ENCODE measurements around the gene CRYM.
"Not testable (repeated sequence)": the region's sequence is repeated elsewhere in the genome, so short reads cannot be mapped to it uniquely, and the experiment has no call there.

Gene CRYM

DNA sequence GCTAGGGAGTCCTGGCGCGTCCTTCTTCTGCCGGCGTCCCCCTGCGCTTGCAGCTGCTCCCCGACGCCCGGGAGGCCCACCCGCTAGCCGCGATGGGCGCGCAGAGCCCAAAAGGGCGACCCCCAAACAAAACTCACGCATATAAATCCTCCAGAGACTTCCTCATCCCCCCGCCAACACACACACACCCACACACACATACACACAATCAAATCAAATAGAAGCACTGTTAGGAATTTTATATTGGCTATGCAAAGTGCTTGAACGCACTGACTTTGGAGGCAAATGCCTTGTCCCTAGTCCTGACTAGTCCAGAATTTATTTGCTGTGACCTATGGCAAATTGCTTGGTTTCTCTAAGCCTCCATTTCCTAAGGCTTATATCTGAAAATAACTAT, 23.8 kb upstream of the CRYM start:
- Histone ChIP-seq H3K27ac (ENCODE audit: low read length) (no peak overlapping the region), H3K27me3 (ENCODE audit: insufficient read depth, low read length) (peaks cover 54% of the 10 kb centered on the region)

DNA sequence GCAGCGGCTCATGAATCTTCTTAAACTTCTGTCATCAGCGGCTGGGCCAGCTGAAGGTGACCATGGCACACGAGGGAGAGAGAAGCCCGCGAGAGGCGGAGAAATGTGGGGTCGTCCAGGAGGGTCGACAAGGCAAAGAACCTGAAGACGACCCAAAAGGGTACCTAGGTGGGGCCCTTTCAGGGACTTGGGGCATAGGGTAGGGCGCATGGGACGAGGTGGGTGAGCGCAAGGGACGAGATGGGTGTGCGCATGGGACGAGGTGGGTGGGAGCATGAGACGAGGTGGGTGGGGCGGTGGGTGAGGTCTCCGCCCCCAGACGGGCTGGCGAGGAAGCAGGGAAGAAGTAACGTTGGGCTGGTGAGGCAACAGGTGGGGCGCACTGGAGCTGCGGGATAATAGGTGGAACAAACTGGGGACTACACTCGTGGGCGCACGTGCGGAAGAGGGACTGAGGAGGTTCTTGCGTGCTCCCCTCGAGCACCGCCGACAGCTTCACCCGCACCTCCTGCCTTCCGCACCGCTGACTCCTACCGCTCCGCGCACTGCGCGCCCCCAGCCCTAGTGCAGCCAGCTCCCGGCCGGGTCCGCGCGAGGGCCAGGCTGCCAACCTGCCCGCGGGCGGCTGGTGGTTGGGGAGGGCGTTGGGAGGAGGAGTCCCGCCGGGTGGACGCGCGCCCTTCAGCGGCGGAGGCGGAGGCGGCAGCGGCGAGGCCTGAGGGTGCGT, 23.2 kb upstream of the CRYM start:
- Histone ChIP-seq H3K9me3 (ENCODE audit: insufficient read depth, low read depth, low read length) (no peaks in the 10 kb centered on the region), H3K9ac (ENCODE audit: low read depth, low read length) (no peak overlapping the region), H3K36me3 (ENCODE audit: insufficient read depth, low read depth, low read length) (no peaks in the 10 kb centered on the region), H3K27ac (ENCODE audit: low read length) (no peak overlapping the region), H3K27me3 (ENCODE audit: insufficient read depth, low read length) (peaks cover 54% of the 10 kb centered on the region), H3K4me3 (ENCODE audit: low read length) (peak overlapping the region; percentile 79), H3K4me1 (ENCODE audit: insufficient read depth, low read length) (peaks cover 12% of the 10 kb centered on the region)

More for the DNA sequence above, 23.8 kb upstream of the CRYM start:
- H3K4me3 ChIP-seq (ENCODE audit: low read length), result peak overlapping the region; percentile 79
- H3K36me3 ChIP-seq (ENCODE audit: insufficient read depth, low read depth, low read length), result no peaks in the 10 kb centered on the region
- peaks cover 12% of the 10 kb centered on the region for H3K4me1 ChIP-seq (ENCODE audit: insufficient read depth, low read length)
- no peaks in the 10 kb centered on the region for H3K9me3 ChIP-seq (ENCODE audit: insufficient read depth, low read depth, low read length)
- no peak overlapping the region for H3K9ac ChIP-seq (ENCODE audit: low read depth, low read length)

DNA sequence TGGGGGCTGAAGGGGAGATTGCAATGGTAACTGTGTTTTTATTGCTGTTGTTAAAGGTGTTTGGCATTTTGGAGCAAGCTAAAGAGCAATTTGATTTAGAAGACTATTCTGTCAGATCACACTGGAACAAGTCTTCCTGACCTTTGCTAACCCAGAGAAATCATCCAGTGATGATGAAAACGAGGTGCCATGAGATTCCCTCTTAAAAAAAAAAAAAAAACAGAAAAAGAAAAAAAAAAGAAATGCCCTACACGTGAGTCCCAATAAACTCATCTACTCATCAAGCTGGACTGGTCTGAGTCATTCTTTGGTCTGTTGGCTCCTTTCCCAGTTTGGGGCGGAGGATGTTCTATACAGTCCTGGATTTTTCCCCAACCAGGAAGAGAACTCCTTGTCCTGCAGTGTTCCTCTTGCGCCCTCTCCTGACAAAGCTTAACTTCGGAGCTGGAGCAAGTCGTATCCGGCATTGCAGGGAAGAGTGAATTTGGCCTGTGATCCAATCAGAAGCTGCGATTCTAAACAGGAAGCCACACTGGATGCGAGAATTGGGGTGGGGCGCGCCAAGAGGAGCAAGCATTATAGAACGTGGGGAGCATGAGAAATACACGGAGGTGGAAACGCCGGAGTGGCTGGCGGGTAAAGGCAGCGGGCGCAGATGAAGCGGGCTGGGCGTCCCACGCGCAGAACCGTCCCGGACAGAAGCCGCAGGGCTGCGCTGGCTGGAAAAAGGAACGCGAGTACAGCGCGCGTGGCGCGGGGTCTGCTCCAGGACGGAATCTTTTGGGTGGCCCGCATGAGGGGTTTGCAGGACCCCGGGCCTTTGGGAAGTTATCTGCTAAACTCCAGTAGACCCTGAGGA, 22.4 kb upstream of the CRYM start:
- no peak overlapping the region for H3K27ac ChIP-seq (ENCODE audit: low read length)
- peaks cover 12% of the 10 kb centered on the region for H3K4me1 ChIP-seq (ENCODE audit: insufficient read depth, low read length)
- H3K27me3 ChIP-seq (ENCODE audit: insufficient read depth, low read length), result peaks cover 49% of the 10 kb centered on the region
- H3K9me3 ChIP-seq (ENCODE audit: insufficient read depth, low read depth, low read length), result no peaks in the 10 kb centered on the region
- H3K4me3 ChIP-seq (ENCODE audit: low read length), result peak overlapping the region; percentile 79
- H3K9ac ChIP-seq (ENCODE audit: low read depth, low read length), result no peak overlapping the region
- H3K36me3 ChIP-seq (ENCODE audit: insufficient read depth, low read depth, low read length), result no peaks in the 10 kb centered on the region

DNA sequence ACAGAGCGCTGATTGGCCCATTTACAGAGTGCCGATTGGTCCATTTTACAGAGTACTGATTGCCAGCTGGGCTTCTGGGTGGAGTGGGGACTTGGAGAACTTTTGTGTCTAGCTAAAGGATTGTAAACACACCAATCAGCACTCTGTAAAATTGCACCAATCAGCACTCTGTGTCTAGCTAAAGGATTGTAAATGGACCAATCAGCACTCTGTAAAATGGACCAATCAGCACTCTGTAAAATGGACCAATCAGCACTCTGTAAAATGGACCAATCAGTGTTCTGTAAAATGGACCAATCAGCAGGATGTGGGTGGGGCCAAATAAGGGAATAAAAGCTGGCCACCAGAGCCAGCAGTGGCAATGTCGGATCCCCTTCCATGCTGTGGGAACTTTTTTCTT, 11.7 kb upstream of the CRYM start:
- not testable (repeated sequence) for H3K36me3 ChIP-seq (ENCODE audit: insufficient read depth, low read depth, low read length); H3K9ac ChIP-seq (ENCODE audit: low read depth, low read length); H3K4me1 ChIP-seq (ENCODE audit: insufficient read depth, low read length); H3K9me3 ChIP-seq (ENCODE audit: insufficient read depth, low read depth, low read length); H3K4me3 ChIP-seq (ENCODE audit: low read length); H3K27ac ChIP-seq (ENCODE audit: low read length); H3K27me3 ChIP-seq (ENCODE audit: insufficient read depth, low read length)

DNA sequence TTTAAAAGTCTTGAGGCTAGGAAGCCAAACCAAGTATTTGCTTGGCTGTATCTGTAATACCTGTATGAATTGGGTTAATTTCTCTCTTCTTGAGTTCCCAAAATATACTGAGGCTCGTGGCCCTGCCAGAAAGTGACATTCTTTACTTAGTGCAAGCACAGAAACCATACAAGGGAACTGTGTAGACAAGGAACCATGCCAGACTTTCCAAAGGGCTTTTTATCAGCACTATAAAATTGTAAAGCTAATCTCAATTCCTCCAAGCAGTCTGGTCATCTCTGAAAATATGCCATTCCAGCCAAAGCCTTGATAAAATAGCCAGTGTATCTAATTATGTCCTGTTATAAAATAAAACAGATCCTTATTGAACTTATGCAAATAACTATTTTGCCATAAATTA, 7.2 kb upstream of the CRYM start:
- H3K27ac ChIP-seq (ENCODE audit: low read length), result no peak overlapping the region
- no peak overlapping the region for H3K4me3 ChIP-seq (ENCODE audit: low read length)
- peaks cover 6% of the 10 kb centered on the region; the same call in 1 of the 2 replicates for H3K4me1 ChIP-seq (ENCODE audit: insufficient read depth, low read length)
- H3K36me3 ChIP-seq (ENCODE audit: insufficient read depth, low read depth, low read length), result no peaks in the 10 kb centered on the region
- no peaks in the 10 kb centered on the region; the same call in 1 of the 2 replicates for H3K9me3 ChIP-seq (ENCODE audit: insufficient read depth, low read depth, low read length)
- H3K9ac ChIP-seq (ENCODE audit: low read depth, low read length), result no peak overlapping the region
- H3K27me3 ChIP-seq (ENCODE audit: insufficient read depth, low read length), result peaks cover 8% of the 10 kb centered on the region

DNA sequence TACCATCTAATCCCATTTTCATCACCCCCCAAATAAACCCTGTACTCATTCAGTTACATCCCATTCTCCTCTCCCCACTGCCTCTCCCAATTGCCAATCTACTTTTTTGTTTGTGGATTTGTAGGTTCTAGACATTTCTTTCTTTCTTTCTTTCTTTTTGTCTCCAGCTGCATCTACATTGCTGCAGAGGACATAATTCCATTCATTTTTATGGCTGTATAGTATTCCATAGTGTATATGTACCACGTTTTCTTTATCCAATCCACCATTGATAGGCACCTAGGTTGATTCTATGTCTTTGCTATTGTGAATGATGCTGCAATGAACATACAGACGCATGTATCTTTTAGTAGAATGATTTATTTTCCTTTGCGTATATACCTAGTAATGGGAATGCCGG, 6.3 kb upstream of the CRYM start:
- H3K27me3 ChIP-seq (ENCODE audit: insufficient read depth, low read length), result peaks cover 12% of the 10 kb centered on the region
- no peaks in the 10 kb centered on the region for H3K36me3 ChIP-seq (ENCODE audit: insufficient read depth, low read depth, low read length)
- peak overlapping the region; percentile 53; the same call in 1 of the 2 replicates for H3K9ac ChIP-seq (ENCODE audit: low read depth, low read length)
- no peak overlapping the region for H3K27ac ChIP-seq (ENCODE audit: low read length)
- no peaks in the 10 kb centered on the region; the same call in 1 of the 2 replicates for H3K9me3 ChIP-seq (ENCODE audit: insufficient read depth, low read depth, low read length)
- peak overlapping the region; percentile 78 for H3K4me3 ChIP-seq (ENCODE audit: low read length)
- peaks cover 6% of the 10 kb centered on the region; the same call in 1 of the 2 replicates for H3K4me1 ChIP-seq (ENCODE audit: insufficient read depth, low read length)

DNA sequence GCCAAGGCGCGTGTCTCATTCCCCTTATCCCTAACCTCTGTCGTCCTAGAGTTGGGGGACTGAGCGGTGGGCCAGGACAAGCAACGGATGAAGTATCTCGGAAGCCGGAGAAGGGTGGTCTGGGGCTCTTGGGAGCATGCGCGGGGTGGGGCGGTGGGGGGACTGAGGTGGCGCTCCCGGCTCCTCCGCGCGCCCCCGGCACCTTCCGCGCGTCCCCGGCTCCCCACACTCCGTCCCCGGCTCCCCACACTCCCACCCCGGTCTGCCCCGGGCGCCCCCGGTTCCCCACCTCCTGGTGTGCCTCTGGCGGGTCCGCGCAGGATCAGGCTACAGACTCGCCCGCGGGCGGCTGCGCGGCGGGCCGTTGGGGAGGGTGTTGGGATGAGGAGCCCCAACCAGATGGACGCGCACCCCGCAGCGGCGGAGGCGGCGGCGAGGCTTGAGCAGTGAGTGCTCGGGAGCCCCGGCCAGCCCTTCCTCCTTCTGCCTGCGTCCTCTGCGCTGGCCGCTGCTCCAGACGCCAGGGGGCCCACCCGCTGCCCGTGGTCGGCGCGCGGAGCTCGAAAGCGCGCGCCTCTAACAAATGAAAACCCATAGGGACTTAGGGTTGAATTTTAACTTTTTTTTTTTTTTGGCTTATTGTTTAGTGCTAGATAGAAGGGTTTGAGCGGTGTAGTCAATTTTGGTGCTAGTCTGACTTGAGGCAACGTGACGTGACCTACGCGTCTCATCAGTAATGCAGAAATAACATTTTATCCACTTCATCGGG, 5.6 kb upstream of the CRYM start:
- peak overlapping the region; percentile 78 for H3K4me3 ChIP-seq (ENCODE audit: low read length)
- H3K36me3 ChIP-seq (ENCODE audit: insufficient read depth, low read depth, low read length), result no peaks in the 10 kb centered on the region
- H3K9me3 ChIP-seq (ENCODE audit: insufficient read depth, low read depth, low read length), result no peaks in the 10 kb centered on the region; the same call in 1 of the 2 replicates
- no peak overlapping the region for H3K27ac ChIP-seq (ENCODE audit: low read length)
- H3K27me3 ChIP-seq (ENCODE audit: insufficient read depth, low read length), result peaks cover 19% of the 10 kb centered on the region
- H3K4me1 ChIP-seq (ENCODE audit: insufficient read depth, low read length), result peaks cover 6% of the 10 kb centered on the region; the same call in 1 of the 2 replicates
- H3K9ac ChIP-seq (ENCODE audit: low read depth, low read length), result peak overlapping the region; percentile 53; the same call in 1 of the 2 replicates

DNA sequence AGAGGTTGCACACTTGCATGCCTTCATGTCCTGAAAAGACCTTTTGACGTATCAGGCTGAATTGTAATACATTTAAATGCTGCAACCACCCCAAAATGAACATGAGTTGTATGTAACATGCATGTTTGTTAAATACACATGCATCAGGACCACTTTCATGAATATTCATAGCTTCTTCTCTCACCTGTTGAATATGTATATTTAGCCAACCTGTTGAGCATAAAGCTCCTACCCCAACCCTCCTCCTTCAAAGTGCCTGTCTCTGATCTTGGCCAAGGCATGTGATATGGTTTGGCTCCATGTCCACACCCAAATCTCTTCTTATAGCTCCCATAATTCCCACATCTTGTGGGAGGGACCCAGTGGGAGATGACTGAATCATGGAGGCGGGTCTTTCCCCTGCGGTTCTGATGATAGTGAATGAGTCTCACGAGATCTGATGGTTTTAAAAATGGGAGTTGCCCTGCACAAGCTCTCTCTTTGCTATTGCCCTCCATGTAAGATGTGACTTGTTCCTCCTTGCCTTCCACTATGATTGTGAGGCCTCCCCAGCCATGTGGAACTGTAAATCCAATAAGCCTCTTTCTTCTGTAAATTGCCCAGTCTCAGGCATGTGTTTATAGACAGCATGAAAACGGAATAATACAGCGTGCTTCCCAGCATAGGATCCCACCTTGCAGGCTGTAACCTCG, 3.8 kb upstream of the CRYM start:
- H3K9ac ChIP-seq (ENCODE audit: low read depth, low read length), result no peak overlapping the region
- H3K36me3 ChIP-seq (ENCODE audit: insufficient read depth, low read depth, low read length), result no peaks in the 10 kb centered on the region
- H3K27ac ChIP-seq (ENCODE audit: low read length), result no peak overlapping the region
- H3K4me1 ChIP-seq (ENCODE audit: insufficient read depth, low read length), result peaks cover 6% of the 10 kb centered on the region; the same call in 1 of the 2 replicates
- H3K9me3 ChIP-seq (ENCODE audit: insufficient read depth, low read depth, low read length), result no peaks in the 10 kb centered on the region; the same call in 1 of the 2 replicates
- no peak overlapping the region for H3K4me3 ChIP-seq (ENCODE audit: low read length)
- peaks cover 36% of the 10 kb centered on the region for H3K27me3 ChIP-seq (ENCODE audit: insufficient read depth, low read length)

DNA sequence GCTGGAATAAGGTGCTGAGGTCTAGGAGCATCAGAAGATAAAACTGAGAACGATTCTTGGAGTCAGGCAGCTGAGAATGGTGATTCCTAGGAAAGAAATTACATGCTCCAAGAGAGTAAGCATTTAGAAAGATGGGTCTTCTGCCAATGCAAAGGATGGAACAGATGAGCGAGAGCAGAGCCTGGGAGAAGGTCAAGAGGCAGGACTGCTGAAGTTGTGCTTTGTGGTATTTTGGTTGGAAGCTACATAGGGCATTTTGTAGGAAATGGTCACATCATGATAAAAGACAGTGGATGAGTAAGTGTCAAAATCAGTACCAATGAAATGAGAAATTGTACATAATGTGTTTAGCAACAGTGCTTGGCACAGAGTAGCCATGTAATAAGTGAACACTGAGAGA, 1.4 kb upstream of the CRYM start:
- Histone ChIP-seq H3K27me3 (ENCODE audit: insufficient read depth, low read length) (peaks cover 45% of the 10 kb centered on the region), H3K9me3 (ENCODE audit: insufficient read depth, low read depth, low read length) (no peaks in the 10 kb centered on the region), H3K36me3 (ENCODE audit: insufficient read depth, low read depth, low read length) (no peaks in the 10 kb centered on the region), H3K27ac (ENCODE audit: low read length) (no peak overlapping the region), H3K9ac (ENCODE audit: low read depth, low read length) (no peak overlapping the region), H3K4me3 (ENCODE audit: low read length) (no peak overlapping the region), H3K4me1 (ENCODE audit: insufficient read depth, low read length) (peaks cover 6% of the 10 kb centered on the region; the same call in 1 of the 2 replicates)

DNA sequence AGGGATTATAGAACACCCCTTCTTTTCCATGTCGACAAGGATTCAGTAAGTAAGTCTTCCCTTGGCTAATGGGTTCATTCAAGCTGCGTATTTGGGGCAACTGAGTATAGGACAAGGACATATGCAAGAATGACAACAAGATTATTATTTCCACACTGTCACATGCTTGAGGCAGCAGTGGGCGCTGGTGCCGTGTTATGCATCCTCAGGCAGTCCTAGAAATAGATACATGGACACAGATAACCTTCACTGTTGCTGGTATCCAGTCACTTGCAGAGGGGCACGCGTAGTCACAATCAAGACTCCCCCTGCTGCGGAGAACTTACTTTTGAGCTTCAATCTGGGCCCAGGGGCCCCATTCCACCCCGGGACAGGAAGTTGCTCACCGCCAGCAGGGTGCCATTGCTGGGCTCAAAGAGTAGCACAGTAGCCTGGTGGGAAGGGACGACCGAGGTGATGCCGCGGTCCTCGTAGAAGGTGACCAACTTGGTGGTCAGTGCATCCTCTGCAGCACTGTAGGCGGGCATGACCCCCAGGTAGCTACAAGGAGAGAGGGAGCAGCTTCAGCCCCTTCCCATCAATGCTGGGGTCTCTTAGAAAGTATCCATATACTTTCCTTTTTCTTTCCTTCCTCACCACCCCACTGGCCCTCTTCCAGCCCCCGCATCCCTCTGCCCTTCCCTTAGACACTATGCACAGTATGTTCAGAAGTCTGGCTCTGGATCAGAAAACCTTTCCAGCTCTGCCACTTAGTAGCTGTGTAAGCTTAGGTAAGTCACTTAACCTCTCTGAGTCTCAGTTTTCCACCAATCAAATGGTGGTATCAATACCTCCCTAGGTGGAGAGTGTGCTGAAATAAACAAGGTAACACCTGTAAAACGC, 804 bp downstream of the CRYM start:
- peaks cover 42% of the 10 kb centered on the region for H3K27me3 ChIP-seq (ENCODE audit: insufficient read depth, low read length)
- H3K9ac ChIP-seq (ENCODE audit: low read depth, low read length), result peak overlapping the region; percentile 65; the same call in 1 of the 2 replicates
- H3K4me1 ChIP-seq (ENCODE audit: insufficient read depth, low read length), result peaks cover 6% of the 10 kb centered on the region; the same call in 1 of the 2 replicates
- H3K27ac ChIP-seq (ENCODE audit: low read length), result no peak overlapping the region
- peak overlapping the region; percentile 85 for H3K4me3 ChIP-seq (ENCODE audit: low read length)
- H3K36me3 ChIP-seq (ENCODE audit: insufficient read depth, low read depth, low read length), result no peaks in the 10 kb centered on the region
- no peaks in the 10 kb centered on the region for H3K9me3 ChIP-seq (ENCODE audit: insufficient read depth, low read depth, low read length)
